NOMO-1 treated with DMSO at 0.1 percent for 48 hours (cell line): ENCODE measurements around the gene ADAMTS18.
A peak's percentile ranks its signal among the peaks of the same experiment; 100 is the strongest.

Source experiments
- DNase-seq: peaks from one replicate; lab custom pipeline; 2025; ENCODE audit not compliant: unreplicated experiment; lab: John Stamatoyannopoulos, UW

ADAMTS18 gene

GRCh38 chr16:77399066-77399465, 35.8 kb downstream of the ADAMTS18 start:
- no peak for DNase-seq

DNA sequence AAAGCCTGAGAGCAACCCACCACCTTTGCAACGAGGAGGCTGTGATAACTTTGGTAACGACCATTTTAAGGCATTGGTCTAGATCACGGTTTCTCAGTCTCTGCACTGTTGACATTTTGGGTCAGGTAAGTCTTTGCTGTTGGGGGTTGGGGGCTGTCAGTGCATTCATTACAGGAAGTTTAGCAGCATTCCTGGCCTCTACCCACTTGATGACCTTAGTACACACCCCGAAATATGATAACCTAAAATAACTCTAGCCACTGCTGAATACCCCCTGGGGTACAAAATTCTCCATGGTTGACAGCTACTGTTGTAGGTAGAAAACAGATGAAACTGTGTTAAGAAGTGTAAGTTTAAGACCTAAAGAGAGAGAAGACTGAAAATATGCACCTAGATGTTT, 36.3 kb downstream of the ADAMTS18 start:
- no peak for DNase-seq

DNA sequence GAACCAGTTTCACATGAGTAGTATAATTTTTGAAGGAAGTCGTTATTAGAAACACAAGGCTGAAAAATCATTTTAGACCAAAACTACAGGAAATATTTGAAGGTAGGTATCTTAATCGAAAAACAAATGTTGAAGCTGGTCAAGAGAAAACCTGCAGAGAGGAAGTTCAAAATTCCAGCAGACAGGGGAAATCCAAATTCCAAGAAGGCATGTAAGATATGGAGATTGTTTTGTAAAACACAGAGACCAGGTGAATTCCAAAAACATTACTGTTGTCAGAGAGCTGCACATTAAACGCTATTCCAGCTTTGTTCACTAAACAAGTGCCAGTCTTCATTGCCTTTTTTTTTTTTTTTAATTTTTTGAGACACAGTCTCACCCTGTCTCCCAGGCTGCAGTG, 38.4 kb downstream of the ADAMTS18 start:
- no peak for DNase-seq

- DNase-seq = no peak
Observed at GRCh38 chr16:77394699-77395098, 40.1 kb downstream of the ADAMTS18 start.

DNA sequence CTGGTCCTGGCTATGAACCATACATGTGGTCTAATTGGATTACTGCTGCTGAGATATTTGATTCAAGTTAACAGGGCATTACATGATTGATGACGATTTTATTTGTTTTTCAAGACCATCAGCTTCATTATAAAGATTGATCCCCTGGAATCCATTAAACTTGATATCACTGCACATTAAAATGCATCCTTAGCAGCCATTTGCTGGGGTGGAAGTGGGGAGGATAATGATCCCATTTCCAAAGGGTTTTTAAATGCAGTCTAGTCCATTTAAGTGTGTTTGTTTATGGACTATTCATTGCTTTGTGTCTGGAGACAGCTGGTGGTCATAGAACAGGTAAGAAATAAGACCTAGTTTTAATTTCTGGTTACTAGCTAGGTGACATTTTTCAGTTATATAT, 40.9 kb downstream of the ADAMTS18 start:
- no peak for DNase-seq

DNA sequence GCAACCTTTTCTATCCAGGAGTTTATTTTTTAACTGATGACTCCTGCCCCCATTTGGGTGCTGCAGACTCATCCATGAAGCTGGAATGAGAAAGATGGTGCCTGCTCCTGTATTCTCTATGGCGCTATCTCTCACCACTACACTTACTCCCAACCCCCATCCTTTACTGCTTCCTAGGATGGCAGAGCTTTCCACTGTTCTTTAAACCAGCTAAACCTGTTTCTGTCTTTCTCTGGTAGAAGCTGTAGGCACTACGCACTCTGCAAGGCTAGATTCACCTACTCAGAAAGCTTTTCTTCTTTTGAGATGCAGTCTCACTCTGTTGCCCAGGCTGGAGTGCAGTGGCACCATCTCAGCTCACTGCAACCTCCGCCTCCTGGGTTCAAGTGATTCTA, 47.0 kb downstream of the ADAMTS18 start:
- DNase-seq = no peak

DNA sequence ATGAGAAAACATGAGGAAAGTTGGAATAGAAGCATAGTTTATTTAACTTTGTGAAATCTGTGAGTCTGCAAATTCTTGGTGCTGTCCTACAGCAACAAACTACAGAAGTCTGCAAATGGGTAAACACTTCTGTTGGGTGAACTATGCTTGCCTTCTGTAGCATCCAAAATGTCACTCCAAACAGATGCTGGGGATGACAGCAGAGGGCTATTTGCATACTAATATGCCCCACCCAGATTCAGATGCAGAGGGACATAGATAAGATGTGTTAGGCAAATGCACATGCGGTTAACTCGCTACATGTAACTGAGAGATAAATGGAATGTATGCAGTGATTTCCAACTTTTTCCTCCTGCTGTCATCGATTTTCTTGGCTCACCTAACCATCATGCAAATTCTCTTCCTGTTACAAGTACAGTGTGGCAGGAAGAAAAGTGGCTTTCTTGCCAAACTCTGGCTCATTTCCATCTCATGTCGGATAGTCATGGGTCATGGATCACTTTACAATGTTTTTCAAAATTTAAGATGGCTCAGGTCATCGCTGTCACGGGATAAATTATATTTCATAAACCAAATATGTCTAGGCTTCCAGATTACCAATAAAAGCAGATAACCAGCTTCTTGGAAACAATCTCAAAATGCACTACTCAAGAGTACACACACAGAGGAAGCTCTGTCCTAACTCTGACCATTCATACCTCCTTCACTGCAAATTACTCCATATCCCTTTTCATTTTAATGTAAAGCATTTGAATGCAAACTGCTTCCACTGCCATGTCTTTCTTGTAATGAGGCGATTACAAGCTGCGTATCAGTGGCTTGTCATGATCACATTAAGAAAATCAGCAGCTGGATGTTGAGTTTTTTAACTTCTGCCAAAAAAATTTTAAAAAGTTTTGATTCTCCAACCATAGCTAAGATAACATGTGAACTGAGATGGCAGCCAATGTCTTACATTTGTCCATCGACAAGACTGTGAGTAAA, 47.7 kb downstream of the ADAMTS18 start:
- peak; percentile 5 for DNase-seq

DNA sequence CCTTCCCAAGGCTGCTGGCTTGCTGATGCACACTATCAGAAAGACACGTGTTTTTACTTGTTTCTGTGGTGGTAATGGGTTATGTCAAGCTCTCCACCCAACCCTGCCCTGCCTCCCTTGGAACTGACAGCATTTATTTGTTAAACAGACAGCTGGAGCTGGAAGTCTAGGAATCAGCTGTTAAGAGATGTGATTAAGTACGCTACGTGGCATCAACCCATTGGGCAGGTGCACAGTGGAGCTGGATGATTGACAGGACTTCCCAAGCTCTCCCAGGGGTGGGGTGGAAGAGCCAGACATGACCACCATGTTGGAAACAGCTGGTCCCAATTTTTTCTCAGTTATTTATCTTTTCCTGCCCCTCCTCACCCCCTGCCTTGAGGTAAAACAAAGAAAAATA, 49.4 kb downstream of the ADAMTS18 start:
- no peak for DNase-seq

DNA sequence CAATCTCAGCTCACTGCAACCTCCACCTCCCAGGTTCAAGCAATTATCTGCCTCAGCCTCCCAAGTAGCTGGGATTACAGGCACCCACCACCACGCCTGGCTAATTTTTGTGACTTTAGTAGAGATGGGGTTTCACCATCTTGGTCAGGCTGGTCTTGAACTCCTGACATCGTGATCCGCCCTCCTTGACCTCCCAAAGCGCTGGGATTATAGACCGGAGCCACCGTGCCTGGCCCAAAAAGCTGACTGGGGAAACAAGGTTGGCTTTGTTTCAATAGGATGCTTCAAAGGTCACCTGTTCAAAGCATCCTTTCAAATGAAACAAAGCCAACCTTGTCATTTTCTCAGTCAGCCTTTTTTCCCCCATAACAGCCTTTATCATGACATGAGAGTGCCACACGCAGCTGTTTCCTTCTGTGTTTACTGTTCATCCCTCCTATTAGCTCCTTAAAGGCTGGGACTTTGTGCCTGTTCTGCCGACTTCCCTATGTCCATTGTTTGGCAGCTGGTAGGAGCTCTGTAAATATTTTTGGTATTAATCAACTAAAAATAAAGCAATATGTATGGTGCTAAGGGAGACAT, 51.1 kb downstream of the ADAMTS18 start:
- DNase-seq = no peak

- DNase-seq = no peak
Observed at GRCh38 chr16:77376358-77376757, 58.5 kb downstream of the ADAMTS18 start.

- DNase-seq = no peak
Observed at GRCh38 chr16:77375396-77375795, 59.4 kb downstream of the ADAMTS18 start.

DNA sequence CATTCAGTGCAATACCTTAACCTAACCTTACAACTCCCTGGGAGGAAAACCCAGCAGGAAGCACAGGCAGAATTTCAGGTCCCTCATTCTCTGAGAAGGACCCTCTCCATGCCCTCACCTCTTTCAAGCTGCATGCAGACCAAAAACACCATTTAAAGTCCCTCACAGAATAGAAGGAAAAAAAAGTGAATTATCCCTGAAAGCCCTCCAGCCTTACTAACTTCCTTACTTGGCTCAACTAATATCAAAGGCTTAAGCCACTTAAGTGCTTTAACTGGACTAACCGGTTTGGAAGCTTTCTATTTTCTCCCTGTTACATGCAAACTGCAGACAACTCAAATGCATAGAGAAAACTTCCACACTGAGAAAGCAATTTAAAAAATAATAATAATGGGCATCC, 60.5 kb downstream of the ADAMTS18 start:
- DNase-seq = no peak

DNA sequence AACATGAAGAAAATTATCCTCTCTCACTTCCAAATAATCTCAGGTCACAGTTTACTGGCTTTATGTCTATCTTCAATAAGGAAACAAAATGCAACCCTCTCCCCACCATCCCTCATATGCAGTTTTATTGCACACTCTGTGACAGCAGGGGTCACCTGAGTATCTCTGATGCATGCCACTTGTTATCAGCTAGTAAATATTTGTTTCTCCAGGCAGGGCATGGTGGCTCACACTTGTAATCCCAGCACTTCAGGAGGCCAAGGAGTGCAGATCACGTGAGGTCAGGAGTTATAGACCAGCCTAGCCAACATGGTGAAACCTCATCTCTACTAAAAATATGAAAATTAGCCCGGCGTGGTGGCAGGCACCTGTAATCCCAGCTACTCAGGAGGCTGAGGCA, 61.1 kb downstream of the ADAMTS18 start:
- DNase-seq = no peak

GRCh38 chr16:77364770-77365169, 70.1 kb downstream of the ADAMTS18 start:
- DNase-seq = no peak

- no peak for DNase-seq
Observed at GRCh38 chr16:77359065-77359502, 75.8 kb downstream of the ADAMTS18 start.

DNA sequence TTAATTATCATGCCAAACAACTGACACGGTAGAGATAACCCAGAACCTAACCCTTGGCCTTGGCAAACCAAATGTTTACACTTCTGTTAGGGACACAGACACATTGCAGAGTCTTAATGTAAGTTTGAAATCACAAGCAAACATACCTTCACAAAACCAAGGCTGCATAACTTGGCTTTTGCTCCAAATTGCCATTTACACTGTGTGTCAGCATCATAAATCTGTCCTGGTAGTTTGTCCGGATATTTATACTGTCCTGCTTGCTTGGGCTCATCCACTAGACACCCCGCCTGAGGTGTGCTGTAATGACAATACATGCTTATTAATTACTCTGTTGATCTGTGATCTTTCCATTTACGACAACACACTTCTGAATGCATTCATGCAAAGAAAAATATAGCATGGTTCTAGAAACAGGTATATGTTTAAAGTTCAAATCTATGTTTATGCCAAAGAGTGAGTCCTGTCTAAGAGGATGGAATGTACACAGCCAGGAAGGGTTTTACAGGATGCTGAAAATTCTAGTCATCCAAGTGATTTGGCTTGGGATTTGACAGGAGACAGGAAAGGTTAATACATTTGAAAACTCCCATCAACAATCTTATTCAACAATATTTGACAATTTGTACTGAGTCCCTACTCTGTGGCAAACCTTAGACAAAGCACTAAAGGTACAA, 81.1 kb downstream of the ADAMTS18 start:
- DNase-seq = no peak

GRCh38 chr16:77344341-77344740, 90.5 kb downstream of the ADAMTS18 start:
- no peak for DNase-seq

- DNase-seq = no peak
Observed at GRCh38 chr16:77336637-77337036, 98.2 kb downstream of the ADAMTS18 start.

- DNase-seq = no peak
Observed at GRCh38 chr16:77335652-77336234, 99.1 kb downstream of the ADAMTS18 start.

DNA sequence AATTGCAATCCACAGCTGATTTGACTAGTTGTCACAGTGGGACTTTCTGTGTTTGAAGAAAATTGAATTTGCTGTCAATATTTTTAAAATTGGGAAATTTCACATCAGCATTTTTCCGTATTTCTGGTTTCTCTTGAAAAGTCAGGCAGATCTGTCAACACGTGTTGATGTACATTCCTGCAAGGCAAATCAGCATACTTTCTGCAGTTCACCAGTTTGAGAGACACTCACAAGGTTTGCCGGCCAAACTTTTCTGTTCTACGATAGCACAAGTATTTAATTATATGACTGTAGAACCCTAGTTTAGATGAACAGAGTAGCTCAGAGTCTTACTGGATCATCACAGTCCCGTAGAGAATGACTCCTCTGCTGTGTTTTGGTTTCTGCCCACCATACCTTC, 102.0 kb downstream of the ADAMTS18 start:
- no peak for DNase-seq

DNA sequence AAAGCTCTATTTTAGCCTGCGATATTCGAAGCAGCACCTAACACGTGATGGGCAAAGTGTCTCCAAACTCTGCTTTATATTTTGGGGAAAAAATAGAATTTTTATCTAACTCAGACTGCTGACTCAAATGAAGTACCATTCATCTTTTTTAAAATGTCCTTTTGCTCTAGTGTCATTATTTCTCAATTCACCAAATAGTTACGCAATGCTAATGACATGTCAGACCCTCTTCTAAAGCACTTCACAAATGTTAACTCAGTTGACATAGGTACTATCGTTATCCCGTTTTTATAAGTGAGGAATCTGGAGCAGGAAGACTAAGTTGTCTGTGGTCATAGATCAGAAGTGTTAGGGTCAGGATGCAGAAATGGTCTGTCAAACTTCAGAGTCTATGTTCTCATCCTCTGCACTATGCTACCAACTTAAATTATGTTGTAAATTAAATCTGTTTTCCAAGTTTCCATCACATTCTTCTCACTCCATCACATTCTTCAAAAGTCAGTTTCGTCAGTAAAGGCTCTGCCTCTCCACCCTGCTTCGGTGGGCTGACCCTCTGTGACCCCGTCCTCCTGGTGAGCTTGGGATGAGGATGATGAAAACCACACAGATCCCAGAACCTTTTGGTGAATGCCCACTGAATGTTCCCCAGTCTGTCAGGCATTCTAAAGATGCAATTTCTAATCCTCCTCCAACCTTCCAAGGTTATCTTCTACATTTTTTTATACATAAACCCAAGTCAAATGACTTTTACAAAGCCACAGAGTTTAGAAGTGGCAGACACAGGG, 102.8 kb downstream of the ADAMTS18 start:
- DNase-seq = no peak
